ENCODE results near the gene ARHGAP12. TPM values are rescaled to one million over a fixed set of nuclear protein-coding genes. Genes with fewer than 3 reads are reported as not detected.

ARHGAP12 gene
- total RNA-seq, 1 donor from 2014 or later = 61.6 TPM

GRCh38 chr10:31833753-31834152 lies 94.9 kb downstream of the ARHGAP12 start:
- Histone ChIP-seq H3K4me3 (ENCODE audit: low read length in 3 of 3) (no peak overlapping the region), H3K9me3 (ENCODE audit: control insufficient read depth in 3 of 3, low read length in 3 of 3) (no peaks in the 10 kb centered on the region), H3K27me3 (ENCODE audit: control insufficient read depth in 3 of 3, insufficient read depth in 3 of 3, low read length in 3 of 3) (no peaks in the 10 kb centered on the region), H3K36me3 (ENCODE audit: control insufficient read depth in 3 of 3, insufficient read depth in 3 of 3, low read length in 3 of 3) (peaks cover 0 to 3% (median 0%) of the 10 kb centered on the region in 3 donors), H3K4me1 (ENCODE audit: control insufficient read depth in 3 of 3, insufficient read depth in 3 of 3, low read length in 3 of 3) (no peaks in the 10 kb centered on the region), H3K27ac (ENCODE audit: low read depth, low read length) (no peak overlapping the region), H3K9ac (ENCODE audit: low read depth in 1 of 3, low read length in 3 of 3) (no peak overlapping the region)

- Histone ChIP-seq H3K9ac (ENCODE audit: low read depth in 1 of 3, low read length in 3 of 3) (no peak overlapping the region), H3K4me3 (ENCODE audit: low read length in 3 of 3) (no peak overlapping the region), H3K36me3 (ENCODE audit: control insufficient read depth in 3 of 3, insufficient read depth in 3 of 3, low read length in 3 of 3) (no peaks in the 10 kb centered on the region), H3K4me1 (ENCODE audit: control insufficient read depth in 3 of 3, insufficient read depth in 3 of 3, low read length in 3 of 3) (no peaks in the 10 kb centered on the region), H3K27ac (ENCODE audit: low read depth, low read length) (no peak overlapping the region), H3K9me3 (ENCODE audit: control insufficient read depth in 3 of 3, low read length in 3 of 3) (no peaks in the 10 kb centered on the region), H3K27me3 (ENCODE audit: control insufficient read depth in 3 of 3, insufficient read depth in 3 of 3, low read length in 3 of 3) (no peaks in the 10 kb centered on the region)
Observed at GRCh38 chr10:31832261-31832660, 96.4 kb downstream of the ARHGAP12 start.

DNA sequence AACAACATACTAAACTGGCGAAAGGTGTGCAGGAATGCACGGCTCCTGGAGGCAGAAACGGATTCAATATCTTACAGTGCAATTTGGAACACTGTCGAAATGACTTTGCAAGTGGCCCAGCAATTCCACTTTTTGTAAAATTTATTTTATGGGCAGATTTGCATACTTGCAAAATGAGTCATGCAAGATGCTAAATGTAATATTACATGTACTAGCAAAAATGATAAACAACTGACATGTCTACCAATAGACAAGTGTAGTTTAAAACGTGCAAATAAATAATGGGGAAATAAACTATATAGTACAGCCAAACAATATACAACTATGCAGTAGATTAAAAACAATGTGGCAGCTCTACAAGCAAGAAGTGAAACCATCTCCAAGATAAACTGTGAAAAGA lies 97.7 kb downstream of the ARHGAP12 start:
- Histone ChIP-seq H3K36me3 (ENCODE audit: control insufficient read depth in 3 of 3, insufficient read depth in 3 of 3, low read length in 3 of 3) (no peaks in the 10 kb centered on the region), H3K4me1 (ENCODE audit: control insufficient read depth in 3 of 3, insufficient read depth in 3 of 3, low read length in 3 of 3) (no peaks in the 10 kb centered on the region), H3K27ac (ENCODE audit: low read depth, low read length) (no peak overlapping the region), H3K9me3 (ENCODE audit: control insufficient read depth in 3 of 3, low read length in 3 of 3) (no peaks in the 10 kb centered on the region), H3K27me3 (ENCODE audit: control insufficient read depth in 3 of 3, insufficient read depth in 3 of 3, low read length in 3 of 3) (no peaks in the 10 kb centered on the region), H3K4me3 (ENCODE audit: low read length in 3 of 3) (no peak overlapping the region), H3K9ac (ENCODE audit: low read depth in 1 of 3, low read length in 3 of 3) (no peak overlapping the region)

- Histone ChIP-seq H3K9me3 (ENCODE audit: control insufficient read depth in 3 of 3, low read length in 3 of 3) (no peaks in the 10 kb centered on the region), H3K36me3 (ENCODE audit: control insufficient read depth in 3 of 3, insufficient read depth in 3 of 3, low read length in 3 of 3) (peaks cover 0 to 1% (median 0%) of the 10 kb centered on the region in 3 donors), H3K27ac (ENCODE audit: low read depth, low read length) (no peak overlapping the region), H3K9ac (ENCODE audit: low read depth in 1 of 3, low read length in 3 of 3) (no peak overlapping the region), H3K4me3 (ENCODE audit: low read length in 3 of 3) (no peak overlapping the region), H3K27me3 (ENCODE audit: control insufficient read depth in 3 of 3, insufficient read depth in 3 of 3, low read length in 3 of 3) (no peaks in the 10 kb centered on the region), H3K4me1 (ENCODE audit: control insufficient read depth in 3 of 3, insufficient read depth in 3 of 3, low read length in 3 of 3) (no peaks in the 10 kb centered on the region)
Observed at GRCh38 chr10:31829776-31830175, 98.9 kb downstream of the ARHGAP12 start.

DNA sequence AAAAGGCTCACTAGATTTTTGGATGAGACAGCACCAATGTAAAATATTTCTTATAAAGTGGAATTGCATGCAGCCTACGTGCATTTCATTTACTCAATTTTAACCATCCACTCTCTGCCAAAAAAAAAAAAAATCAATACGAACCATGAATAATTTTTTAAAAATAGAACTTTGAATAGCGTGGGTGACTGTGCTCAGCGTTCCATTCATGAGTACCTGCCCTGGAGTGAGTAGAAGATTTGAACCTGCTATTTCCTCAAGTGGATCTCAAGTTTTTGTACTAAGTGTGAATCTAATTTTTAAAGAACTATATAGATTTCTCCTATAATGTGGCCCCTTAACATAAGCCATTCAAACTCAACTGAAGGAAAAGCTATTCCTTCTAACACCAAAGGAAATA lies 105.3 kb downstream of the ARHGAP12 start:
- peaks cover 0 to 1% (median 0%) of the 10 kb centered on the region in 3 donors for H3K36me3 ChIP-seq (ENCODE audit: control insufficient read depth in 3 of 3, insufficient read depth in 3 of 3, low read length in 3 of 3)
- H3K27ac ChIP-seq (ENCODE audit: low read depth, low read length) = peak overlapping the region; percentile 27
- H3K4me1 ChIP-seq (ENCODE audit: control insufficient read depth in 3 of 3, insufficient read depth in 3 of 3, low read length in 3 of 3) = peaks cover 11 to 12% (median 12%) of the 10 kb centered on the region in 3 donors
- H3K9ac ChIP-seq (ENCODE audit: low read depth in 1 of 3, low read length in 3 of 3) = no peak overlapping the region
- no peak overlapping the region for H3K4me3 ChIP-seq (ENCODE audit: low read length in 3 of 3)
- H3K9me3 ChIP-seq (ENCODE audit: control insufficient read depth in 3 of 3, low read length in 3 of 3) = no peaks in the 10 kb centered on the region
- H3K27me3 ChIP-seq (ENCODE audit: control insufficient read depth in 3 of 3, insufficient read depth in 3 of 3, low read length in 3 of 3) = no peaks in the 10 kb centered on the region

DNA sequence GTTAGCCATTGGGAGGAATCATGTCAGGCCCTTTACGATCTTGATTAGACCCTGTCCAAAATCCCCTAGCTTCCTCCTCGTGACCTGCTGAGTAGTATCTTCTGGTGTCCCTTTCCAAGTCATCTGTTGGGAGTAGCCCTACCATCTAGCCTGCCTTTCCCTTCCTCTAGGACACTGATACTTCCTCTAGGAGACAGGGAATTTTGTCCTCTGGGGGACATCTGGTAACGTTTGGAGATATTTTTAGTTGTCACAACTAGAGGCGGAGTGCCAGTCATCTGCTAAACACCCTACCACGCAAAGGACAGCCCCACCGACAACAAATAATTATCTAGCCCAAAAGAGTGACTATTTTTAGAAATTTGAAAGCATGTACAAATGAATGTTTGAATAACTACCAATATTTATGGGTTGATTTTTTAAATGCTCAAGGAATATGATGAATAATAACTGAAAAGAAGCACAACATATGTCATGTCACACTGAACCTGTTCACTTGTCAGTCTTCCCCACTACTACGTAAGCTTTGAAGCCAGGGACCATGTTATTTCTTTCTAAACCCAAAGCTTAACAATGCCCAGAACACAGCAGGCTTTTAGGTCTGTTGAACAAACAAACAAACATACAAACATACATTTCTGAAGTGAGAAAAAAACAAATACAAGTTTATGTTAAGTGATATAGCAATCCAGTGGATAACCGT lies 105.9 kb downstream of the ARHGAP12 start:
- Histone ChIP-seq H3K27me3 (ENCODE audit: control insufficient read depth in 3 of 3, insufficient read depth in 3 of 3, low read length in 3 of 3) (no peaks in the 10 kb centered on the region), H3K27ac (ENCODE audit: low read depth, low read length) (peak overlapping the region; percentile 27), H3K4me3 (ENCODE audit: low read length in 3 of 3) (no peak overlapping the region), H3K36me3 (ENCODE audit: control insufficient read depth in 3 of 3, insufficient read depth in 3 of 3, low read length in 3 of 3) (peaks cover 0 to 1% (median 0%) of the 10 kb centered on the region in 3 donors), H3K9me3 (ENCODE audit: control insufficient read depth in 3 of 3, low read length in 3 of 3) (no peaks in the 10 kb centered on the region), H3K9ac (ENCODE audit: low read depth in 1 of 3, low read length in 3 of 3) (no peak overlapping the region), H3K4me1 (ENCODE audit: control insufficient read depth in 3 of 3, insufficient read depth in 3 of 3, low read length in 3 of 3) (peaks cover 11 to 12% (median 12%) of the 10 kb centered on the region in 3 donors)

DNA sequence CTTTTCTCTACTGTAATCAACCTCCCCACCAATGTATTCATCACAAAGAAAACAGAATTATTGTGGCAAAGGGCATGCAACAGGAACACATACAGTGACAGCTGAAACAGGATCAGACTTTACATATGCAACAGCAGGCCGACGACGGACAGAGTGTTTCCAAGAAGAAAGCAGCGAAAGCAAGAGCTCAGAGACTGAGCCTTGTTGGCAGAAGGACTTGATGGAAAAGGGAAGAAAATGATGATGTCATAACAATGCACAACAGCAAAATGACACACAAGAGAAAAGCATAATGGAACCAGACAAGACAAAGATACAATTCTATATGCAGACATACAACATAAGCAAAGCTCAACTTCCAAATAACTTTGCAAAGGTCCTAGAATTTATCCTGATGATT lies 106.5 kb downstream of the ARHGAP12 start:
- peaks cover 11 to 12% (median 12%) of the 10 kb centered on the region in 3 donors for H3K4me1 ChIP-seq (ENCODE audit: control insufficient read depth in 3 of 3, insufficient read depth in 3 of 3, low read length in 3 of 3)
- no peaks in the 10 kb centered on the region for H3K27me3 ChIP-seq (ENCODE audit: control insufficient read depth in 3 of 3, insufficient read depth in 3 of 3, low read length in 3 of 3)
- no peak overlapping the region for H3K4me3 ChIP-seq (ENCODE audit: low read length in 3 of 3)
- H3K9ac ChIP-seq (ENCODE audit: low read depth in 1 of 3, low read length in 3 of 3) = no peak overlapping the region
- no peaks in the 10 kb centered on the region for H3K9me3 ChIP-seq (ENCODE audit: control insufficient read depth in 3 of 3, low read length in 3 of 3)
- peaks cover 0 to 1% (median 0%) of the 10 kb centered on the region in 3 donors for H3K36me3 ChIP-seq (ENCODE audit: control insufficient read depth in 3 of 3, insufficient read depth in 3 of 3, low read length in 3 of 3)
- no peak overlapping the region for H3K27ac ChIP-seq (ENCODE audit: low read depth, low read length)

DNA sequence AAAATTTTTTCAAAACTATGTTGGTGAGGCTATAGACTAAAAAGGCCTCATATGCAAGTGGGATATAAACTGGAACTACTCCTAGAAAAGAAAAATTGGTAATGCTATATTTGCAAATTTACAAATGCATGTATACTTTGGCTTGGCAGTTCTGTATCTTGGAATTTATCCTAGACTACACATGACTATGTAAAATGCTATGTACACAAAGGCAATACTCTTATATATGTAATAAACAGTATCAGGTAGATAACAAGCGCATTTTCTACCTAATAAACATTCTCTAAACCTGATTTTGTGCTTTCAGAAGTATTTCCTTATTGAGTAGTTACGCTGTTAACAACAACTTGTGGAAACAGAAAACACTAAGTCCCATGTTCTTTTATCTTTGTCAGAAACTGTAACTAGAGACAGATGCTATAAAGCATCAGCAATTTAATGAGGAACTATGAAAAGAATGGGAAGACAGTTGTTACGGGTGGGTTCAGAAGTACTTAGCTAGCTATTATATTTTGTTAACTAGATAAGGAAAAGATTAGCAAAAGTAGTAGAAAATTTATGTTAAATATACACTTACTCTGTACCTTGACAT lies 107.8 kb downstream of the ARHGAP12 start:
- Histone ChIP-seq H3K27ac (ENCODE audit: low read depth, low read length) (no peak overlapping the region), H3K9ac (ENCODE audit: low read depth in 1 of 3, low read length in 3 of 3) (no peak overlapping the region), H3K9me3 (ENCODE audit: control insufficient read depth in 3 of 3, low read length in 3 of 3) (no peaks in the 10 kb centered on the region), H3K4me1 (ENCODE audit: control insufficient read depth in 3 of 3, insufficient read depth in 3 of 3, low read length in 3 of 3) (peaks cover 11 to 12% (median 12%) of the 10 kb centered on the region in 3 donors), H3K27me3 (ENCODE audit: control insufficient read depth in 3 of 3, insufficient read depth in 3 of 3, low read length in 3 of 3) (no peaks in the 10 kb centered on the region), H3K4me3 (ENCODE audit: low read length in 3 of 3) (no peak overlapping the region), H3K36me3 (ENCODE audit: control insufficient read depth in 3 of 3, insufficient read depth in 3 of 3, low read length in 3 of 3) (peaks cover 0 to 1% (median 0%) of the 10 kb centered on the region in 3 donors)

DNA sequence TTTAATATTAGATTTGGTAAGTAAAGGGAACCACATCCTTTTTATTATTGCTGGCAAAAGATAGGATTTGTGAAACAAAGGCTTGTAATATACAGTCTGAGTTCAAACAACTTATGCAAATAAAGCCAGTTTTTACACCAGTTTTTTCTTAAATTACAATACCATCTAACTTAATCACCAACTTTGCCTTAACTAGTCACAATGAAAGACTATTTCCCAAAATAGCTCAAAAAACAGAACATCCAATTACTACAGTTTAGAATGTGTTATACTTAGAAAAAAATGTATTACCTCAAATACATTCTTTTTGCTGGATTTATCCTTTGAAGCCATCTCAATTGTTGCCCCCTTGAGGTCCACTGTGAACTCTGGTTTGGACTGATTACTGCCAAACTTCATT lies 108.5 kb downstream of the ARHGAP12 start:
- Histone ChIP-seq H3K9ac (ENCODE audit: low read depth in 1 of 3, low read length in 3 of 3) (no peak overlapping the region), H3K27ac (ENCODE audit: low read depth, low read length) (peak overlapping the region; percentile 6), H3K4me1 (ENCODE audit: control insufficient read depth in 3 of 3, insufficient read depth in 3 of 3, low read length in 3 of 3) (peaks cover 11 to 12% (median 12%) of the 10 kb centered on the region in 3 donors), H3K36me3 (ENCODE audit: control insufficient read depth in 3 of 3, insufficient read depth in 3 of 3, low read length in 3 of 3) (peaks cover 0 to 3% (median 0%) of the 10 kb centered on the region in 3 donors), H3K27me3 (ENCODE audit: control insufficient read depth in 3 of 3, insufficient read depth in 3 of 3, low read length in 3 of 3) (no peaks in the 10 kb centered on the region), H3K4me3 (ENCODE audit: low read length in 3 of 3) (no peak overlapping the region), H3K9me3 (ENCODE audit: control insufficient read depth in 3 of 3, low read length in 3 of 3) (no peaks in the 10 kb centered on the region)

DNA sequence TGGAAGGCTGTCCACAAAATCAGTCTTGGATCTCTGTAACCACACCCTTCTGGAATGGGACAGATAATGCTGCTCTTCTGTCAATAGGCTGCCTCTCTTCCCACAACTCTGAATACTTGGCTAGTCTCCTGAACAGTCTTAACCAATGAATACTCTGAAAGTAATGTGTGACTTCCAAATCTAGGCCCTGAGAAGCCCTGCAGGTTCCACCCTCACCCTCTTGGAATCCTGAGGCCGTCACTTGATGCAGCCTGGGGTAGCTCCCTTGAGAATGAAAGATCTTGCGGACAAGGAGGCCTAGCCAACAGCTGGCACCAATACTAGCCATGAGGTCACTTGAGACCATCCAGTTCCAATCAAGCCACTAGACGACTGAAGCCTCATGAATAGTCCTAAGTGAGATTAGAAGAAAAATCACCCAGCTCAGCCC lies 109.2 kb downstream of the ARHGAP12 start:
- Histone ChIP-seq H3K36me3 (ENCODE audit: control insufficient read depth in 3 of 3, insufficient read depth in 3 of 3, low read length in 3 of 3) (peaks cover 0 to 2% (median 0%) of the 10 kb centered on the region in 3 donors), H3K27me3 (ENCODE audit: control insufficient read depth in 3 of 3, insufficient read depth in 3 of 3, low read length in 3 of 3) (no peaks in the 10 kb centered on the region), H3K4me1 (ENCODE audit: control insufficient read depth in 3 of 3, insufficient read depth in 3 of 3, low read length in 3 of 3) (peaks cover 11 to 12% (median 12%) of the 10 kb centered on the region in 3 donors), H3K9ac (ENCODE audit: low read depth in 1 of 3, low read length in 3 of 3) (no peak overlapping the region), H3K9me3 (ENCODE audit: control insufficient read depth in 3 of 3, low read length in 3 of 3) (no peaks in the 10 kb centered on the region), H3K27ac (ENCODE audit: low read depth, low read length) (peak overlapping the region; percentile 6), H3K4me3 (ENCODE audit: low read length in 3 of 3) (no peak overlapping the region)
